Stomach smooth muscle (tissue), 2 donors: ENCODE data around the gene R3HDML.

ENCODE experiments used
- H3K27ac ChIP-seq: one replicate; pipeline ENCODE4 v1.7.0; 2013; ENCODE audit warnings: mild to moderate bottlenecking, low read length, inconsistent platforms
- H3K27me3 ChIP-seq, 2 donors: one replicate each; pipeline ENCODE4 v1.7.0; 2013; ENCODE audit warnings: low read length in 2 of 2; ENCODE audit not compliant: insufficient read depth in 2 of 2, control insufficient read depth in 1 of 2
- H3K36me3 ChIP-seq, 2 donors: one replicate each; pipeline ENCODE4 v1.7.0; 2013; ENCODE audit warnings: low read length in 2 of 2; ENCODE audit not compliant: control insufficient read depth in 2 of 2, insufficient read depth in 2 of 2
- H3K4me1 ChIP-seq: one replicate; pipeline ENCODE4 v1.7.0; 2013; ENCODE audit warnings: low read length; ENCODE audit not compliant: control insufficient read depth, insufficient read depth
- H3K4me3 ChIP-seq, 2 donors: one replicate each; pipeline ENCODE4 v1.7.0; 2013; ENCODE audit warnings: low read length in 2 of 2
- H3K9ac ChIP-seq, 2 donors: one replicate each; pipeline ENCODE4 v1.7.0; 2013; ENCODE audit warnings: low read length in 2 of 2, mild to moderate bottlenecking in 1 of 2
- H3K9me3 ChIP-seq, 2 donors: one replicate each; pipeline ENCODE4 v1.7.0; 2013; ENCODE audit warnings: low read length in 2 of 2; ENCODE audit not compliant: control insufficient read depth in 2 of 2
- donor health status: healthy.
- donor health status: Pancreatic carcinoma.

R3HDML gene

DNA sequence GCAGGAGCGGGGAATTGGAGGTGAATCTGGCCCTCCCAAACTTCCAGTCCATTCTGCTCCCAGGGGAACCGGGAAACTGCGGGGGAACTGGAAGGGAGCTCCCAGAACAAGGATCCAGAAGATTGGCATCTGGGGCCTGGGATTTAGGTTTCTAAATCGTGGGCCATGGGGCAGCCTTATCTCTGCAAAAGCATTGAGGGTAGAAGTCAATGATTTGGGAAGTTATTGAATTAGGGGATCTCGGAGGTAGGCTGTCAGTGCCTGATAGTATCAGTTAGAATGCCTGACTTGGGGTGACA is 63.8 kb downstream of the R3HDML start:
- Histone ChIP-seq H3K4me3 (no peak overlapping the region), H3K27me3 (peaks cover 7 to 12% of the 10 kb centered on the region in 2 donors), H3K9me3 (no peaks in the 10 kb centered on the region), H3K27ac (no peak overlapping the region), H3K4me1 (no peaks in the 10 kb centered on the region), H3K9ac (no peak overlapping the region), H3K36me3 (no peaks in the 10 kb centered on the region)
